ENCODE data around the gene C10orf120. TPM values are rescaled to one million over a fixed set of nuclear protein-coding genes. Genes with fewer than 3 reads are reported as not detected.

The C10orf120 gene
- total and polyA plus RNA-seq, 9 of the 15 experiments (the other 6 are each of a cell fraction or from before 2014, with no cell fraction given), result not detected

DNA sequence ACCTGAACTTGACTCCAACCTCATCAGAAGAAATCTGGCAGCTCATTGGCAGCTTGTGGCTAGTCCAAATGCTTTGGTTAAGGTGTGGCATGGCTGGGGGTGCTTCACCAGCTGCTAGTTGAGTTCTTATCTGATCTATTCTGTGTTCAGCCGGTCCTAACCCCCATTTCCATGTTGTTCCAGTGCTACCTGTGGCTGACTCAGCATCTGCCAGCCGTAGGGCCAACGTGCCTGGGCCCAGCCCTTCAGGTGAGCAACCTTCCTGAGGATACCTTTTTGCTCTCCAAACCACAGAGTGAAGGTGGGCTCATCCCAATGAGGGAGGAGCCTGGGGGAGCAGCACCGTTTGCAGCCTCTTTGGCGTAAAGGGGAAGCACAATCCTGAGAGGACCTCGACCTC is 46.8 kb upstream of the C10orf120 start:
- peaks cover 0 to 7% of the 10 kb centered on the region in 2 experiments; a peak in 1 of 5 replicates for H3K27me3 ChIP-seq (ENCODE audit: control insufficient read depth in 2 of 2, insufficient read depth in 2 of 2, low read length in 2 of 2)
- no peak overlapping the region for H3K4me3 ChIP-seq
- intact Hi-C loops (cut with micrococcal nuclease), result no loop called here
- no peak overlapping the region for H3K4me2 ChIP-seq (ENCODE audit: insufficient read depth, low read length)
- H2AFZ ChIP-seq (ENCODE audit: low read depth, low read length), result no peak overlapping the region
- H3K79me2 ChIP-seq (ENCODE audit: control insufficient read depth, insufficient read depth, low read length), result no peaks in the 10 kb centered on the region
- no peaks in the 10 kb centered on the region for H3K4me1 ChIP-seq (replicated peaks in 1 of 2; ENCODE audit: control insufficient read depth in 2 of 2, insufficient read depth in 2 of 2, low read length in 2 of 2)
- WGBS (ENCODE audit: insufficient coverage, low coverage, missing lambda C conversion rate), result 0% methylated on average over 6 of the region's 6 CpGs
- POLR2A ChIA-PET, result no interaction called here
- H3K9me3 ChIP-seq (replicated peaks; ENCODE audit: control insufficient read depth, insufficient read depth, low read depth, low read length), result no peaks in the 10 kb centered on the region
- no peaks in the 10 kb centered on the region for H4K20me1 ChIP-seq (replicated peaks; ENCODE audit: control insufficient read depth, insufficient read depth, low read length)
- TF ChIP-seq CEBPB (tag; IDR thresholded peaks at IDR 0.05), result no peak
- DNase-seq (ENCODE audit: extremely low read depth in 1 of 4, low spot score in 3 of 4), result no peak
- H3K9me1 ChIP-seq (ENCODE audit: control insufficient read depth, insufficient read depth, low read length), result no peaks in the 10 kb centered on the region
- no peak overlapping the region for H3K27ac ChIP-seq (ENCODE audit: extremely low read depth, low read depth, low read length)
- no peak for FAIRE-seq
- no peak for ATAC-seq
- CTCF ChIA-PET (ENCODE audit: low intra/inter-chr PET ratio), result no interaction called here
- H3K9ac ChIP-seq (ENCODE audit: insufficient read depth in 1 of 2, low read depth in 2 of 2, low read length in 2 of 2), result no peak overlapping the region
- no TSS peak for BruUV-seq (replicated peaks)
- no peaks in the 10 kb centered on the region for H3K36me3 ChIP-seq (ENCODE audit: control insufficient read depth, insufficient read depth, low read length)
- in situ Hi-C loops (cut with MboI), result no loop called here

DNA sequence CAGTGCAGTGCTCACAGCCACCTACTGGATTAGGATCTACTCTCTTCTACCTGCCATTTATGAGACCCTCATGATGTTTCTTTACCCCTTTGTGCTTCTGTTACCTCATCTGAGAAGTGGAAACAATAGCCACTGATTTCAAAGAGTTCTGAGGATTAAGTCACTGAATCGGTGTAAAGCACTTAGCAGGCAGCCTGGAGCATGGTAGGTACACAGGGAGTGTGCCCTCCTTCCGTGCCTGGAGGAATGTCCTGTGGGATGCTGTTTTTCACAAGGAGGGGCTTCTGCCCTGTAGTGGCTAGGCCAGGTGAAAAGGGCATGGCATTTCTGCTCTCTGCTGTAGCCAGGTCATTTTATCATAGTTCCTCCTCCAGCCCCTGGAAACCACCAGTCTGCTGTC is 44.6 kb upstream of the C10orf120 start:
- no peaks in the 10 kb centered on the region for H3K79me2 ChIP-seq (ENCODE audit: control insufficient read depth, insufficient read depth, low read length)
- DNase-seq (ENCODE audit: extremely low read depth in 1 of 4, low spot score in 3 of 4), result no peak
- no peaks in the 10 kb centered on the region for H3K36me3 ChIP-seq (ENCODE audit: control insufficient read depth, insufficient read depth, low read length)
- in situ Hi-C loops (cut with MboI) (no loop called here), intact Hi-C loops (cut with micrococcal nuclease) (no loop called here)
- no peak for FAIRE-seq
- H3K27me3 ChIP-seq (ENCODE audit: control insufficient read depth in 2 of 2, insufficient read depth in 2 of 2, low read length in 2 of 2), result peaks cover 0 to 7% of the 10 kb centered on the region in 2 experiments; a peak in 2 of 5 replicates
- H4K20me1 ChIP-seq (replicated peaks; ENCODE audit: control insufficient read depth, insufficient read depth, low read length), result no peaks in the 10 kb centered on the region
- H3K9me3 ChIP-seq (replicated peaks; ENCODE audit: control insufficient read depth, insufficient read depth, low read depth, low read length), result no peaks in the 10 kb centered on the region
- no peak overlapping the region for H3K4me3 ChIP-seq
- H3K9ac ChIP-seq (ENCODE audit: insufficient read depth in 1 of 2, low read depth in 2 of 2, low read length in 2 of 2), result no peak overlapping the region
- H3K4me2 ChIP-seq (ENCODE audit: insufficient read depth, low read length), result no peak overlapping the region
- H3K4me1 ChIP-seq (replicated peaks in 1 of 2; ENCODE audit: control insufficient read depth in 2 of 2, insufficient read depth in 2 of 2, low read length in 2 of 2), result no peaks in the 10 kb centered on the region
- ATAC-seq, result no peak
- H3K9me1 ChIP-seq (ENCODE audit: control insufficient read depth, insufficient read depth, low read length), result no peaks in the 10 kb centered on the region
- BruUV-seq (replicated peaks), result no TSS peak
- H2AFZ ChIP-seq (ENCODE audit: low read depth, low read length), result no peak overlapping the region
- POLR2A ChIA-PET, result no interaction called here
- CTCF ChIA-PET (ENCODE audit: low intra/inter-chr PET ratio), result no interaction called here
- no peak overlapping the region for H3K27ac ChIP-seq (ENCODE audit: extremely low read depth, low read depth, low read length)
- 0% methylated on average over 2 of the region's 2 CpGs for WGBS (ENCODE audit: insufficient coverage, low coverage, missing lambda C conversion rate)
- TF ChIP-seq FOXP1 (CRISPR knock-in tag; IDR thresholded peaks at IDR 0.05) (no peak), NFE2 (IDR thresholded peaks at IDR 0.05; ENCODE audit: low read depth) (no peak), ZEB2 (IDR thresholded peaks at IDR 0.05) (no peak), SUPT5H (IDR thresholded peaks at IDR 0.05) (no peak), ZNF316 (IDR thresholded peaks at IDR 0.05) (no peak), ZNF12 (CRISPR knock-in tag; IDR thresholded peaks at IDR 0.05) (no peak), POLR2H (tag; IDR thresholded peaks at IDR 0.05; ENCODE audit: low read depth) (no peak), PHF21A (IDR thresholded peaks at IDR 0.05; ENCODE audit: borderline replicate concordance, low read depth) (no peak), ATF7 (IDR thresholded peaks at IDR 0.05) (no peak), SAP30 (IDR thresholded peaks at IDR 0.05; ENCODE audit: borderline replicate concordance, insufficient read depth, low read depth, low read length, poor library complexity, severe bottlenecking) (no peak), ZNF79 (CRISPR knock-in tag; IDR thresholded peaks at IDR 0.05; ENCODE audit: low read depth) (no peak), EWSR1 (IDR thresholded peaks at IDR 0.05; ENCODE audit: borderline replicate concordance, low read depth, partially characterized antibody) (no peak), ASH1L (IDR thresholded peaks at IDR 0.05; ENCODE audit: borderline replicate concordance, low read depth, partially characterized antibody) (no peak)
- TF ChIP-seq, protein P1, sequence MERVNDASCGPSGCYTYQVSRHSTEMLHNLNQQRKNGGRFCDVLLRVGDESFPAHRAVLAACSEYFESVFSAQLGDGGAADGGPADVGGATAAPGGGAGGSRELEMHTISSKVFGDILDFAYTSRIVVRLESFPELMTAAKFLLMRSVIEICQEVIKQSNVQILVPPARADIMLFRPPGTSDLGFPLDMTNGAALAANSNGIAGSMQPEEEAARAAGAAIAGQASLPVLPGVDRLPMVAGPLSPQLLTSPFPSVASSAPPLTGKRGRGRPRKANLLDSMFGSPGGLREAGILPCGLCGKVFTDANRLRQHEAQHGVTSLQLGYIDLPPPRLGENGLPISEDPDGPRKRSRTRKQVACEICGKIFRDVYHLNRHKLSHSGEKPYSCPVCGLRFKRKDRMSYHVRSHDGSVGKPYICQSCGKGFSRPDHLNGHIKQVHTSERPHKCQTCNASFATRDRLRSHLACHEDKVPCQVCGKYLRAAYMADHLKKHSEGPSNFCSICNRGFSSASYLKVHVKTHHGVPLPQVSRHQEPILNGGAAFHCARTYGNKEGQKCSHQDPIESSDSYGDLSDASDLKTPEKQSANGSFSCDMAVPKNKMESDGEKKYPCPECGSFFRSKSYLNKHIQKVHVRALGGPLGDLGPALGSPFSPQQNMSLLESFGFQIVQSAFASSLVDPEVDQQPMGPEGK (CRISPR knock-in tag; IDR thresholded peaks at IDR 0.05; ENCODE audit: borderline replicate concordance), result no peak
- TF ChIP-seq, protein P2, sequence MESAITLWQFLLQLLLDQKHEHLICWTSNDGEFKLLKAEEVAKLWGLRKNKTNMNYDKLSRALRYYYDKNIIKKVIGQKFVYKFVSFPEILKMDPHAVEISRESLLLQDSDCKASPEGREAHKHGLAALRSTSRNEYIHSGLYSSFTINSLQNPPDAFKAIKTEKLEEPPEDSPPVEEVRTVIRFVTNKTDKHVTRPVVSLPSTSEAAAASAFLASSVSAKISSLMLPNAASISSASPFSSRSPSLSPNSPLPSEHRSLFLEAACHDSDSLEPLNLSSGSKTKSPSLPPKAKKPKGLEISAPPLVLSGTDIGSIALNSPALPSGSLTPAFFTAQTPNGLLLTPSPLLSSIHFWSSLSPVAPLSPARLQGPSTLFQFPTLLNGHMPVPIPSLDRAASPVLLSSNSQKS (CRISPR knock-in tag; IDR thresholded peaks at IDR 0.05), result no peak
